ENCODE data around the gene LARP4B. TPM values are rescaled to one million over a fixed set of nuclear protein-coding genes. Genes with fewer than 3 reads are reported as not detected.

Gene LARP4B
- total and polyA plus RNA-seq, 2 experiments from 2014 or later = 18.3 to 52.3 TPM

- Histone ChIP-seq H3K4me2 (no peak overlapping the region), H3K4me3 (no peak overlapping the region), H2AFZ (no peak overlapping the region), H3K27ac (ENCODE audit: low read depth) (no peak overlapping the region), H4K20me1 (replicated peaks; ENCODE audit: insufficient read depth) (peaks cover 42% of the 10 kb centered on the region), H3K27me3 (ENCODE audit: insufficient read depth) (no peaks in the 10 kb centered on the region), H3K4me1 (ENCODE audit: insufficient read depth) (no peaks in the 10 kb centered on the region), H3K36me3 (ENCODE audit: insufficient read depth) (no peaks in the 10 kb centered on the region; the same call in 1 of the 2 replicates), H3K9me2 (ENCODE audit: insufficient read depth) (no peaks in the 10 kb centered on the region), H3K79me2 (replicated peaks; ENCODE audit: insufficient read depth) (peaks cover 86% of the 10 kb centered on the region), H3F3A (replicated peaks; ENCODE audit: low read depth) (no peaks in the 10 kb centered on the region)
- DNase-seq (ENCODE audit: low spot score) = no peak
- H3K4me1 Mint-ChIP-seq = no peaks in the 10 kb centered on the region
- TF ChIP-seq CREB1 (CRISPR knock-in tag; IDR thresholded peaks at IDR 0.05; ENCODE audit: low read depth) (no peak), ETS1 (IDR thresholded peaks at IDR 0.05) (no peak), ZNF462 (CRISPR knock-in tag; IDR thresholded peaks at IDR 0.05) (no peak)
- peaks cover 4% of the 10 kb centered on the region for H3K27me3 Mint-ChIP-seq (ENCODE audit: insufficient read depth, low read depth, poor library complexity)
- 0 out of 2 replicates have a peak overlapping the region, but pooled peaks have one; percentile 22 for H3K27ac Mint-ChIP-seq
- peaks cover 11% of the 10 kb centered on the region for H3K36me3 Mint-ChIP-seq (ENCODE audit: low read depth)
- ATAC-seq = no peak
- H3K4me3 Mint-ChIP-seq = no peak overlapping the region
- H3K9me3 Mint-ChIP-seq = no peaks in the 10 kb centered on the region
Observed at GRCh38 chr10:873020-873419, 58.5 kb downstream of the LARP4B start.

GRCh38 chr10:871951-872403 lies 59.5 kb downstream of the LARP4B start:
- no peaks in the 10 kb centered on the region for H3K4me1 Mint-ChIP-seq
- DNase-seq (ENCODE audit: low spot score) (no peak), ATAC-seq (no peak)
- Histone ChIP-seq H3K36me3 (ENCODE audit: insufficient read depth) (no peaks in the 10 kb centered on the region), H4K20me1 (replicated peaks; ENCODE audit: insufficient read depth) (peaks cover 39% of the 10 kb centered on the region), H3K79me2 (replicated peaks; ENCODE audit: insufficient read depth) (peaks cover 90% of the 10 kb centered on the region), H3K4me2 (no peak overlapping the region), H3K4me3 (no peak overlapping the region), H3K9me2 (ENCODE audit: insufficient read depth) (no peaks in the 10 kb centered on the region), H3K27me3 (ENCODE audit: insufficient read depth) (no peaks in the 10 kb centered on the region), H3K27ac (ENCODE audit: low read depth) (no peak overlapping the region), H3K4me1 (ENCODE audit: insufficient read depth) (no peaks in the 10 kb centered on the region), H2AFZ (no peak overlapping the region), H3F3A (replicated peaks; ENCODE audit: low read depth) (no peaks in the 10 kb centered on the region)
- no peak overlapping the region for H3K4me3 Mint-ChIP-seq
- H3K27me3 Mint-ChIP-seq (ENCODE audit: insufficient read depth, low read depth, poor library complexity) = peaks cover 4% of the 10 kb centered on the region
- H3K27ac Mint-ChIP-seq = peak overlapping the region; percentile 42; the same call in 1 of the 2 replicates
- peaks cover 7% of the 10 kb centered on the region for H3K36me3 Mint-ChIP-seq (ENCODE audit: low read depth)
- H3K9me3 Mint-ChIP-seq = no peaks in the 10 kb centered on the region
- TF ChIP-seq JUNB (IDR thresholded peaks at IDR 0.05; ENCODE audit: unreplicated experiment) (no peak), ZNF114 (CRISPR knock-in tag; IDR thresholded peaks at IDR 0.05) (no peak), EZH2 (IDR thresholded peaks at IDR 0.05; ENCODE audit: low read depth, unreplicated experiment) (no peak), ZNF331 (CRISPR knock-in tag; IDR thresholded peaks at IDR 0.05; ENCODE audit: low read depth) (no peak), POLR2AphosphoS5 (IDR thresholded peaks at IDR 0.05; ENCODE audit: low read depth) (no peak), REST (IDR thresholded peaks at IDR 0.05; ENCODE audit: unreplicated experiment) (no peak), CREB1 (CRISPR knock-in tag; IDR thresholded peaks at IDR 0.05; ENCODE audit: low read depth) (no peak), NANOG (IDR thresholded peaks at IDR 0.05; ENCODE audit: borderline replicate concordance) (no peak)
